Loucy (cell line): Measurements from ENCODE around the gene APLP2.

Experiments used
- EZH2phosphoT487 ChIP-seq: fragments of 200-600 bp; IDR thresholded peaks from 2 replicates; pipeline ENCODE4 v1.6.1; 2018; ENCODE audit warnings: antibody characterized with exemption, mild to moderate bottlenecking, moderate library complexity, borderline replicate concordance
- TF ChIP-seq, protein P1 (sequence below): fragments of 200-600 bp; sonication (generic); conservative IDR thresholded peaks from 2 replicates; pipeline ENCODE4 v1.5.1; 2014; ENCODE audit warnings: mild to moderate bottlenecking, antibody characterized with exemption, low read length

DNA sequence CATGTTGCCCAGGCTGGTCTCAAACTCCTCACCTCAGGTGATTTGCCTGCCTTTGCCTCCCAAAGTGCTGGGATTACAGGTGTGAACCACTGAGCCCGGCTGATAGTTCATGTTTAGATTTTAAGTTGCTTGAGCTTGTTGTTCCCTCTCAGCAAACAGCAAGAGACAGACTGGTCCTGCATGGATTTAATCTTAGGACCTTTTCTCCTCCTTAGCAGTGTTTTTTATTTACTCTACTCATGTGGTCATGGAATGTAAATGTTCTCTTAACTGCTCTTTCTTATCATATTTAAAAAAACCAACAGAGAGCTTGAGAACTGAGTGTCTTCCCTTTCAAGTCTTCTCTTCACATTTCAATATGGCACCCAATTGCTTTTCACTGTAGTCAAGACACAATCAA, 44.3 kb upstream of the APLP2 start:
- TF ChIP-seq, protein P1, sequence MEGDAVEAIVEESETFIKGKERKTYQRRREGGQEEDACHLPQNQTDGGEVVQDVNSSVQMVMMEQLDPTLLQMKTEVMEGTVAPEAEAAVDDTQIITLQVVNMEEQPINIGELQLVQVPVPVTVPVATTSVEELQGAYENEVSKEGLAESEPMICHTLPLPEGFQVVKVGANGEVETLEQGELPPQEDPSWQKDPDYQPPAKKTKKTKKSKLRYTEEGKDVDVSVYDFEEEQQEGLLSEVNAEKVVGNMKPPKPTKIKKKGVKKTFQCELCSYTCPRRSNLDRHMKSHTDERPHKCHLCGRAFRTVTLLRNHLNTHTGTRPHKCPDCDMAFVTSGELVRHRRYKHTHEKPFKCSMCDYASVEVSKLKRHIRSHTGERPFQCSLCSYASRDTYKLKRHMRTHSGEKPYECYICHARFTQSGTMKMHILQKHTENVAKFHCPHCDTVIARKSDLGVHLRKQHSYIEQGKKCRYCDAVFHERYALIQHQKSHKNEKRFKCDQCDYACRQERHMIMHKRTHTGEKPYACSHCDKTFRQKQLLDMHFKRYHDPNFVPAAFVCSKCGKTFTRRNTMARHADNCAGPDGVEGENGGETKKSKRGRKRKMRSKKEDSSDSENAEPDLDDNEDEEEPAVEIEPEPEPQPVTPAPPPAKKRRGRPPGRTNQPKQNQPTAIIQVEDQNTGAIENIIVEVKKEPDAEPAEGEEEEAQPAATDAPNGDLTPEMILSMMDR: no peak
- TF ChIP-seq EZH2phosphoT487: no peak
